Fibroblast of lung (primary cell): ENCODE results near the gene DNAJA1.

Experiments
- EZH2 ChIP-seq: IDR thresholded peaks from 2 replicates; pipeline ENCODE4 v1.5.1; 2012; ENCODE audit warnings: low read length, control low read depth, mild to moderate bottlenecking; ENCODE audit errors: missing control alignments
- TF ChIP-seq, protein P1 (sequence below), 2 donors: IDR thresholded peaks in 1 of 2; conservative IDR thresholded peaks in 1 of 2; 1 replicate in 1 of 2; 2 replicates in 1 of 2; pipeline ENCODE4 v1.5.1; 2011 to 2012; ENCODE audit warnings: low read length in 2 of 2, control low read depth in 1 of 2, inconsistent platforms in 1 of 2, low read depth in 1 of 2, mild to moderate bottlenecking in 1 of 2

- TF ChIP-seq, protein P1, sequence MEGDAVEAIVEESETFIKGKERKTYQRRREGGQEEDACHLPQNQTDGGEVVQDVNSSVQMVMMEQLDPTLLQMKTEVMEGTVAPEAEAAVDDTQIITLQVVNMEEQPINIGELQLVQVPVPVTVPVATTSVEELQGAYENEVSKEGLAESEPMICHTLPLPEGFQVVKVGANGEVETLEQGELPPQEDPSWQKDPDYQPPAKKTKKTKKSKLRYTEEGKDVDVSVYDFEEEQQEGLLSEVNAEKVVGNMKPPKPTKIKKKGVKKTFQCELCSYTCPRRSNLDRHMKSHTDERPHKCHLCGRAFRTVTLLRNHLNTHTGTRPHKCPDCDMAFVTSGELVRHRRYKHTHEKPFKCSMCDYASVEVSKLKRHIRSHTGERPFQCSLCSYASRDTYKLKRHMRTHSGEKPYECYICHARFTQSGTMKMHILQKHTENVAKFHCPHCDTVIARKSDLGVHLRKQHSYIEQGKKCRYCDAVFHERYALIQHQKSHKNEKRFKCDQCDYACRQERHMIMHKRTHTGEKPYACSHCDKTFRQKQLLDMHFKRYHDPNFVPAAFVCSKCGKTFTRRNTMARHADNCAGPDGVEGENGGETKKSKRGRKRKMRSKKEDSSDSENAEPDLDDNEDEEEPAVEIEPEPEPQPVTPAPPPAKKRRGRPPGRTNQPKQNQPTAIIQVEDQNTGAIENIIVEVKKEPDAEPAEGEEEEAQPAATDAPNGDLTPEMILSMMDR (conservative IDR thresholded peaks at IDR 0.05 in 1 of 2, IDR thresholded peaks at IDR 0.05 in 1 of 2; ENCODE audit: low read depth in 1 of 2, low read length in 2 of 2): no peak
- no peak for TF ChIP-seq EZH2
These were observed 33.0 kb upstream of the DNAJA1 start for GRCh38 chr9:32991897-32992594.
